ENCODE measurements around the gene GATB. TPM values are rescaled to one million over a fixed set of nuclear protein-coding genes. Genes with fewer than 3 reads are reported as not detected.

Gene GATB
- total and polyA plus RNA-seq, 2 donors (not counting 1 experiment from before 2014, with no cell fraction given) = 18.7 to 20.8 TPM

DNA sequence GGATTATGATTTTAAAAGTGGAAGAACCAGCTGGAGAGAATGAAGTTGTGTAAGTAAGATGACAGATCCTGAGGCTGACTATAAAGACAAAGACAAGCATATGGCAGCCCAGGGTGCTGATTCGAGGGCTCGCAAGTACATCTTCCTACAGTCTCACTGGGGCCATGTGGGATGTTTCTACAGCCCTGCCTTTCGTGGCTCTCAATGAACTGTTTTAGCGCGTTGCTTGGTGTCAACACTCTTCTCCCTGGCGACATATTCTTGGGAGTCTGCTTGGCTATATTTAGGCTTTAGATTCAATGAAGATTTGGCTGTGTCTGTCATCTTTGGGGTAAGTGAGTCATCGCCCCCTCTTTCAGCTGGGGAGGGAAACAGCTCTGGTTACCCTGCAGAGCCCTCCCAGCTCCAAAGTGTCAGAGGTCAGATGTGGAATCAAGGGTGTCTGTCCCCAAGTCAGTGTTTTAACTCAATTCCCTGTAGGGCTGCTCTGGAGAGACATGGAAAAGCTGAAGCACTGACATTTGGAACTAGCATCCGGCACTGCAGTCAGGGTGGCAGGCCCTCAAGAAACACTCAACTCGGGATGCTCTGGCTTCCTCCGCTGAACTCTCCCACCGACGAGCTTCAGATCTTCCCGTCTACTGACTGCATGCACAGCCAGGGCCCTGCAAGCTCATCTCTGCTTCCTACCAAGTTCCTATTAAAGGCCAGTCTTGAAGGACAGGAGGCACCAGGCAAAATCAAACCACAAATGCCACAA, 65.7 kb downstream of the GATB start:
- TF ChIP-seq, protein P1, sequence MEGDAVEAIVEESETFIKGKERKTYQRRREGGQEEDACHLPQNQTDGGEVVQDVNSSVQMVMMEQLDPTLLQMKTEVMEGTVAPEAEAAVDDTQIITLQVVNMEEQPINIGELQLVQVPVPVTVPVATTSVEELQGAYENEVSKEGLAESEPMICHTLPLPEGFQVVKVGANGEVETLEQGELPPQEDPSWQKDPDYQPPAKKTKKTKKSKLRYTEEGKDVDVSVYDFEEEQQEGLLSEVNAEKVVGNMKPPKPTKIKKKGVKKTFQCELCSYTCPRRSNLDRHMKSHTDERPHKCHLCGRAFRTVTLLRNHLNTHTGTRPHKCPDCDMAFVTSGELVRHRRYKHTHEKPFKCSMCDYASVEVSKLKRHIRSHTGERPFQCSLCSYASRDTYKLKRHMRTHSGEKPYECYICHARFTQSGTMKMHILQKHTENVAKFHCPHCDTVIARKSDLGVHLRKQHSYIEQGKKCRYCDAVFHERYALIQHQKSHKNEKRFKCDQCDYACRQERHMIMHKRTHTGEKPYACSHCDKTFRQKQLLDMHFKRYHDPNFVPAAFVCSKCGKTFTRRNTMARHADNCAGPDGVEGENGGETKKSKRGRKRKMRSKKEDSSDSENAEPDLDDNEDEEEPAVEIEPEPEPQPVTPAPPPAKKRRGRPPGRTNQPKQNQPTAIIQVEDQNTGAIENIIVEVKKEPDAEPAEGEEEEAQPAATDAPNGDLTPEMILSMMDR (conservative IDR thresholded peaks at IDR 0.05 in 1 of 2, IDR thresholded peaks at IDR 0.05 in 1 of 2; ENCODE audit: low read depth in 1 of 2, low read length in 2 of 2) = no peak
- no peak for TF ChIP-seq EZH2 (IDR thresholded peaks at IDR 0.05; ENCODE audit: low read length, missing control alignments)
- Histone ChIP-seq H3K4me1 (ENCODE audit: control insufficient read depth, extremely low read depth, insufficient read depth, low read length) (peaks cover 3% of the 10 kb centered on the region), H3K4me3 (replicated peaks in 1 of 4; ENCODE audit: control extremely low read depth in 1 of 4, insufficient read depth in 1 of 4, low read depth in 3 of 4, low read length in 4 of 4) (no peak overlapping the region), H3K9ac (ENCODE audit: insufficient read depth, low read length) (no peak overlapping the region), H3K36me3 (ENCODE audit: control insufficient read depth, insufficient read depth, low read length) (no peaks in the 10 kb centered on the region), H3K27ac (ENCODE audit: insufficient read depth, low read length) (no peak overlapping the region), H2AFZ (ENCODE audit: low read length) (no peak overlapping the region), H3K9me3 (ENCODE audit: control insufficient read depth, insufficient read depth, low read depth, low read length) (no peaks in the 10 kb centered on the region), H4K20me1 (ENCODE audit: control insufficient read depth, extremely low read depth, insufficient read depth, low read length) (no peaks in the 10 kb centered on the region), H3K79me2 (ENCODE audit: control insufficient read depth, insufficient read depth, low read length) (no peaks in the 10 kb centered on the region), H3K27me3 (ENCODE audit: control insufficient read depth, insufficient read depth, low read length) (no peaks in the 10 kb centered on the region), H3K4me2 (ENCODE audit: extremely low read depth, insufficient read depth, low read length) (no peak overlapping the region)
- DNase-seq (ENCODE audit: low read depth in 2 of 2) = no peak

DNA sequence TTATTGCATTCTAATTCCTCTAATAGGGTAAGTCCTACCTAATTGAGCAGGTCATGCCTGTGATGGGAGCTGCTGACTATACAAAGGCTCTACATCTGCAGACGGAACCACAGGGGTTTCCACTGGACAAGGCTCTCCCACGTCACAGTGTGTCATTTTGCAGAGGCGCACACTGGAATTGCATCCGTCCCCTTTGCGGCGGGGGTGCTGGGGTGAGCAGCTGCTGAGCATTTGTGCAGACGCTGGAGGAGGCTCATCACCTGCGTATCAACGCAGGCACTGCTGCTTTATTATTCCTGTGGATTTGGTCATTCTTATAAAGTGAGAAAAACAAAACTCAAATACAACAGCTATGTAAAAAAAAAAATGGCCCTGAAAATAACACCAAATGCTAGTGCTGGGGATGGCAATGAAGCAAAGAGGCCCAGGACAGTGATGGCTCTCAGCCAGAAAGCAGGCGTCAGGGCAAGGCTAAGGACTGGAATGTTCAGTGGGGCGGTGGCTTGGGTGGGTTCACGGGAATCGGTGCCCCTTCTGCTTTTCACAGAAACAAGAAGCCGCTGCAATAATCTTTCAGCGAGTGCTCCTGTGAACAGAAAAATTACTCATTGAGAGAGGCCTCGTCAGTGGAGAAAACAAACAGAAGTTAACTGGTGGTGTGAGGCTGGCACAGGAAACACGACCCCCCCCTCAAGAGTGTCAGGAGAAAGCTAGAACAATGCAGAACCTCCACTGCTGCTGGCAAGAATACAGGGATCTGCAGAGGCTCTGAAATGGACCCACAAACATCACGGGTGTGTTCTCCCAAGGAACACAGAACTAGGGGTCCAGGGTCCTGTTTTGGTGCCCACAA, 67.8 kb downstream of the GATB start:
- H3K4me1 ChIP-seq (ENCODE audit: control insufficient read depth, extremely low read depth, insufficient read depth, low read length) = peaks cover 3% of the 10 kb centered on the region
- H2AFZ ChIP-seq (ENCODE audit: low read length) = no peak overlapping the region
- H3K9ac ChIP-seq (ENCODE audit: insufficient read depth, low read length) = no peak overlapping the region
- no peak overlapping the region for H3K4me2 ChIP-seq (ENCODE audit: extremely low read depth, insufficient read depth, low read length)
- TF ChIP-seq, protein P1 (conservative IDR thresholded peaks at IDR 0.05 in 1 of 2, IDR thresholded peaks at IDR 0.05 in 1 of 2; ENCODE audit: low read depth in 1 of 2, low read length in 2 of 2) = no peak
- no peak for TF ChIP-seq EZH2 (IDR thresholded peaks at IDR 0.05; ENCODE audit: low read length, missing control alignments)
- peak in 1 of 2 donors; percentile 50 for DNase-seq (ENCODE audit: low read depth in 2 of 2)
- no peaks in the 10 kb centered on the region for H3K27me3 ChIP-seq (ENCODE audit: control insufficient read depth, insufficient read depth, low read length)
- no peaks in the 10 kb centered on the region for H3K36me3 ChIP-seq (ENCODE audit: control insufficient read depth, insufficient read depth, low read length)
- H3K79me2 ChIP-seq (ENCODE audit: control insufficient read depth, insufficient read depth, low read length) = no peaks in the 10 kb centered on the region
- H3K9me3 ChIP-seq (ENCODE audit: control insufficient read depth, insufficient read depth, low read depth, low read length) = no peaks in the 10 kb centered on the region
- H3K4me3 ChIP-seq (replicated peaks in 1 of 4; ENCODE audit: control extremely low read depth in 1 of 4, insufficient read depth in 1 of 4, low read depth in 3 of 4, low read length in 4 of 4) = no peak overlapping the region
- no peak overlapping the region for H3K27ac ChIP-seq (ENCODE audit: insufficient read depth, low read length)
- no peaks in the 10 kb centered on the region for H4K20me1 ChIP-seq (ENCODE audit: control insufficient read depth, extremely low read depth, insufficient read depth, low read length)

DNA sequence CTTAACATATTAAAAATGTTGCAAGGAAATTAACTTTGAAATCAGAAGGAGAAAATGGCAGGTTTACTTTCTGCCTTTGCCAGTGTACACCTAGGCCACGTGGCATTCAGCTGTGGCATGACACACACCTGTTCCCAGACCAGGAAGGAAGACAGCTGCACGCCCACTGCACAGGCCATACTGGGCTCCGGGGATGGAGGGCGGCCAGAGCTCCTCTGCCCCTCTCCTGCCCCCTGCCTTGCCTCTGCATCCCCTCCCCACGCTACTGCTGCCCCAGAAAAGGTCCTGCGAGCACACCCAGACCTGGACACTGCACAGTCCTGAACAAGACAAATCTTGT, 68.4 kb downstream of the GATB start:
- Histone ChIP-seq H3K9me3 (ENCODE audit: control insufficient read depth, insufficient read depth, low read depth, low read length) (no peaks in the 10 kb centered on the region), H2AFZ (ENCODE audit: low read length) (no peak overlapping the region), H3K4me3 (replicated peaks in 1 of 4; ENCODE audit: control extremely low read depth in 1 of 4, insufficient read depth in 1 of 4, low read depth in 3 of 4, low read length in 4 of 4) (no peak overlapping the region), H3K27me3 (ENCODE audit: control insufficient read depth, insufficient read depth, low read length) (no peaks in the 10 kb centered on the region), H3K36me3 (ENCODE audit: control insufficient read depth, insufficient read depth, low read length) (no peaks in the 10 kb centered on the region), H3K9ac (ENCODE audit: insufficient read depth, low read length) (no peak overlapping the region), H3K4me2 (ENCODE audit: extremely low read depth, insufficient read depth, low read length) (no peak overlapping the region), H3K4me1 (ENCODE audit: control insufficient read depth, extremely low read depth, insufficient read depth, low read length) (peaks cover 3% of the 10 kb centered on the region), H4K20me1 (ENCODE audit: control insufficient read depth, extremely low read depth, insufficient read depth, low read length) (no peaks in the 10 kb centered on the region), H3K79me2 (ENCODE audit: control insufficient read depth, insufficient read depth, low read length) (no peaks in the 10 kb centered on the region), H3K27ac (ENCODE audit: insufficient read depth, low read length) (no peak overlapping the region)
- no peak for DNase-seq (ENCODE audit: low read depth in 2 of 2)
- TF ChIP-seq EZH2 (IDR thresholded peaks at IDR 0.05; ENCODE audit: low read length, missing control alignments) = no peak
- TF ChIP-seq, protein P1 (conservative IDR thresholded peaks at IDR 0.05 in 1 of 2, IDR thresholded peaks at IDR 0.05 in 1 of 2; ENCODE audit: low read depth in 1 of 2, low read length in 2 of 2) = no peak

All from fibroblast of lung (primary cell).